GM13976 (cell line): Measurements from ENCODE around the gene NSD1.

Source experiments
- DNase-seq: peaks from one replicate; pipeline ENCODE4 v3.0.0; 2012; ENCODE audit warnings: low spot score
- CTCF ChIP-seq: IDR thresholded peaks from 2 replicates; pipeline ENCODE4 v1.5.1; 2012; ENCODE audit warnings: borderline replicate concordance, mild to moderate bottlenecking; ENCODE audit not compliant: insufficient read depth; ENCODE audit errors: extremely low read depth, missing control alignments, control extremely low read depth
- in situ Hi-C: fragments of 300-500 bp; cut with MboI; formaldehyde crosslinking; loops from one replicate; pipeline ENCODE4 v1.12.0; 2022; ENCODE audit warnings: low sequenced_read_pairs, mixed read lengths, inconsistent platforms; ENCODE audit not compliant: unreplicated experiment

The NSD1 gene

GRCh38 chr5:177179431-177179830 is 45.9 kb downstream of the NSD1 start:
- no peak for TF ChIP-seq CTCF
- in situ Hi-C loops, result no loop called here
- no peak for DNase-seq

- in situ Hi-C loops, result no loop called here
- no peak for DNase-seq
- TF ChIP-seq CTCF, result no peak
These were observed 49.6 kb downstream of the NSD1 start for GRCh38 chr5:177183142-177183541.

GRCh38 chr5:177183766-177184360 is 50.3 kb downstream of the NSD1 start:
- in situ Hi-C loops, result no loop called here
- DNase-seq, result no peak
- TF ChIP-seq CTCF, result no peak

GRCh38 chr5:177185993-177186392 is 52.4 kb downstream of the NSD1 start:
- in situ Hi-C loops, result no loop called here
- TF ChIP-seq CTCF, result no peak
- DNase-seq, result no peak

GRCh38 chr5:177186645-177187044 is 53.1 kb downstream of the NSD1 start:
- no peak for TF ChIP-seq CTCF
- in situ Hi-C loops, result no loop called here
- no peak for DNase-seq

- in situ Hi-C loops, result no loop called here
- no peak for TF ChIP-seq CTCF
- DNase-seq, result no peak
These were observed 55.2 kb downstream of the NSD1 start for GRCh38 chr5:177188775-177189174.
